Activated CD4-positive, alpha-beta T cell treated with anti-CD3 and anti-CD28 coated beads, Interleukin-2, amount 50 U/mL, for 4 hours (primary cell): Measurements from ENCODE around the gene ADCY4.
"Not testable (repeated sequence)": the region's sequence is repeated elsewhere in the genome, so short reads cannot be mapped to it uniquely, and the experiment has no call there.

Experiments
- DNase-seq, 2 experiments: peaks; one replicate each; pipeline ENCODE4 v3.0.0-alpha.2; 2020

ADCY4 gene

DNA sequence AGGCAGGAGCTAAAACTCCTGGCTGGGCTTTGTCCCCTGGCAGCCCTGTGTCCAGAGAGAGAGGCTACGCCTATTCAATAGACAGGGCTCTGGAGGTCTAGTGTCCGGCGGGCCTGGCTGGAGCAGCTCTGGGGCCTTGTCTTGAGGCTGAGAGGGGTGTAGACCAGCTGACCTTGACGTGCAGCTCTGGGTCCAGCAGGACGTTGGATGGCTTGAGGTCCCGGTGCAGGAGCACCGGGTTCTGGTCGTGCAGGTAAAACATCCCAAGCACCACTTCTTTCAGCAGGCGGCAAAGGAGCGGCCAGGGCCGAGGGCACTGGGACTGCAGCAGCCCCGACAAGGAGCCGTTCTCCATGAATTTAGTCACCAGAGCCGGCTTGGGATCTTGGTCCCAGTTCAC, 4.0 kb upstream of the ADCY4 start:
- no peak for DNase-seq

DNA sequence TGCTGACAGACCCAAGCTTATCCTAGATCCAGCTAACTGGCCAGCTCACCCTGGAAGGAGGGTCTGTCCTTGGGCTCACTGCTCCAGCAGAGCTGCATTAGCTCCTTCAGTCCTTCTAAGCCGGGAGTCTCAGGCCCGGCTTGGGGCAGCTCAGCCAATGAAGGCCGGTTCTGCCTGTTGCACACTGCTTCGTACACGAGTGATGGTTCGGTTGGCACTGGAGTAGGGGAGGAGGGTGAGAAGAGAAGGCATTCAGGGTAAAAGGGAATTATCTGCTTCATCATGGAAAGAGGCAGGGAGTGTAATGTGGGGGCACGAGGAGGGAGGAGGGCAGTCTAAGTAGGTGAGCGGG, 2.9 kb upstream of the ADCY4 start:
- DNase-seq, result no peak

DNA sequence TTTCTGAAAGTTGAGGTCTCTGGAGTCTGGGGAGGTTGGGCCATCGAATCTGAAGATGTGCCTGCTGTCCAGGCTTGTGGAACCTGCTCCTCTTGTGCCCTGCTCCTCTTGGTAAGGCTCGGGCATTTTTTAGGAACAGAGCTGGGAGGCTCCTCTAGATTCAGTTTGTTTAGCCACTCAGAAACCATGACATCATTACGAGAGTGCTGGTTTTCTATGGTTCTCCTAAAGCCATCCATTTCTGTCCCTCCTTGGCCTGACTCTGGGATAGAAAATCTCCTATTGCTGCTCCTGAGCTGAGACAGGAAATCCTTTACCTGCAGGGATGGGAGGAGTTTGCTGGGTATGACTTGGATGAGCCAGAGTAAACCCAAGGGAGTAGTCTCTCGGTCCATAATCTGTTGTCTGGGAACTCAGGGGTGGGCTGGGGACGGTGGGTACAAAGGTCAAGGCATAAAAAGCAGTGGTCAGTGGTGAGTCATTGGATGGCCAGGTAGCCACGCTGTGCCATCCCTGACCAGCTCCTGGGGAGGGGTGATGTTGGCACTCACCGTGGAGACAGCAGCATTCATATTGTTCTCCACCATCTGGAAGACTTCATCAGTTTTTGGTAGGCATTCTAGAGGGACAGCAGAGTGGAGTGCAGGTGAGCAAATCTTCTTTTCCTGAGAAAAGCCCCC, 2.4 kb upstream of the ADCY4 start:
- no peak for DNase-seq

DNA sequence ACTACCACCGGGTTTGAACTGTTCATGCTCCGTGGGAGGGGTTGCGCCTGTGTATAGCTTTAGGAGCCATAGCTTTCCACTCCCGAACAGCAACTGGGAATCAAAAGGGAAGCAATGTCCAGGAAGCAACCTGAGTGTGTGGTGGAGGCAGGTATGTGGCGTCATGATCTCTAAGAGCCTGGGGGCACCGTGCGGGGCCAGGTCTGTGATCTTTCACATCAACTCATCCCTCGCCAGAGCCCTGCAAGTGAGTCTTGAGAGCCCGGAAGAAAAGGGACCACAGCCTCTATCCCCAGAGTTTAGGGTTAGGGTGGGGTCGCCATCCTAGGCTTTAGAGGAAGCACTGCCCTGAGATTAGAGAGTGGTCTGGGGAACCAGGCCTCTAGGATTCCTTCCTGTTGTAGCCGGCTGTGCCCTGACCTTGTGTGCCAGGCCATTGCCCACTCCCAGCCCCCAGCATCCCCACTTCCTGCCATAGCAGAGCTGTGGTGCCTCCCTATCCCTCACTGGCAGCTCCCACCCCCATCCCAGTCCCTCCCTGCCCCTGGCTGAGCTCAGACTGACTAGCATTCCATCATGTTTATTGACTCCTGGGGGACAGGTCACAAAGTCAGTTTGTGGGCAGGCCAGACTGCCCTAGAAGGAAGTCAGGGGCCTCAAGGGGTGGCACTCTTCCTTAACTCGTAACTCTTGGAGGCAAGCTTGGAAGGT, 745 bp upstream of the ADCY4 start:
- DNase-seq, result no peak

DNA sequence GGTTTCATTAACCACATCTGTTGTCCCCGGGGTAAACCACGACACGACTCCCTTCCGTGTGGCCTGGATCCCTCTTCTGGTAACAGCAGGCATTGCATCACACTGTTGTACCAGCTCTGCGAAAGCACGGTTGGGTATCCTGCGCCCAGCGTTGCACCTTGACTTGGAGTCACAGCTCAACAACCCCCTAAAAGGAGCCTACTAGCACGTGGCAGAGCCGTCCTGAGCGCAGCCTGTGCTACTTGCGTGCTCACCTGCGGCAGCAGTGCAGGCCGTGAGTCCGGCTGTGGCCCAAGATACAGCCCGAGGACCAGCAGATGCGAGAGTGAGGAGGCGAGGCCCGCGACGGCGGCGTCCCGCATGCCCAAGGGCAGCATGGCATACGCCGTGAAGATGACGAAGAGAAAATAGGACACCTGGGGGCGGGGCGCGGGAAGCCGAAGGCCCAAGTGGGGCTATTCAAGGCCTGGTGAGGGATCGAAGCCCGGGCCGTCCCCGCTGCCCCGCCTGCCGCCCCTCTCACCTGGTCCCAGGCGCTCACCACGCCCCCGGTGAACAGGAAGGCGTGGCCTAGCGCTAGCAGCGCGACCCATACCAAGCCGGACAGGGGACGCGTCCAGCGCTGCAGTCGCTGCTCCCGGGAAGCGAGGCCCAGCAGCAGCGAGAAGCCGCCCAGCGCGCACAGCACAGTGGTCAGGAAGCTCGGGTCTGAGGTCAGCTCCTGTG, 2.4 kb downstream of the ADCY4 start:
- peak; percentile 85 for DNase-seq

DNA sequence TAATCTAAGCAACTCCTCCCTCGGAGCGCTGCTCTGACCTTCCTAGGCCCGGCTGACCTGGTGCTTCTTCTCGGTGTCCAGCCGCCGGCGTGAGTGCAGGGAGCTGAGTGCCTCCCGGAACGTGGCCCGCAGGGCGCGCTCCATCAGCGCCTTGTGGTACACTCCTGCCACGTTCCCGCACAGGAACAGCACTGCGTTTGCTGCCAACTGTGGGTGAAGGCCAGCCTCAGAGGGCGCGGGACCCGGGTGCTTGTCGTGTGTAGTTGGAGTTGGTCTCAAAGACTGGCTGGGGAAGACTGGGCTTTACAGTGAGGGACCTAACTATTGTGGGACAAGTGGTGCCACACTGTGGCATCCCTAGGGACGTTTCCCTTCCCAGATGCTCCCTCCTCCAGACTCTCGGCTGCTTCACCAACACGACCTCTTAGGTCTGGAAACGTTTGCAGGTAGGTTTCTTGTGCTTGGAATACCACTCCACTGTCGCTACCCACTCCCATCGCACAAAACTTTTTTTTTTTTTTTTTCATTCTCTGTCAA, 3.1 kb downstream of the ADCY4 start:
- no peak for DNase-seq

DNA sequence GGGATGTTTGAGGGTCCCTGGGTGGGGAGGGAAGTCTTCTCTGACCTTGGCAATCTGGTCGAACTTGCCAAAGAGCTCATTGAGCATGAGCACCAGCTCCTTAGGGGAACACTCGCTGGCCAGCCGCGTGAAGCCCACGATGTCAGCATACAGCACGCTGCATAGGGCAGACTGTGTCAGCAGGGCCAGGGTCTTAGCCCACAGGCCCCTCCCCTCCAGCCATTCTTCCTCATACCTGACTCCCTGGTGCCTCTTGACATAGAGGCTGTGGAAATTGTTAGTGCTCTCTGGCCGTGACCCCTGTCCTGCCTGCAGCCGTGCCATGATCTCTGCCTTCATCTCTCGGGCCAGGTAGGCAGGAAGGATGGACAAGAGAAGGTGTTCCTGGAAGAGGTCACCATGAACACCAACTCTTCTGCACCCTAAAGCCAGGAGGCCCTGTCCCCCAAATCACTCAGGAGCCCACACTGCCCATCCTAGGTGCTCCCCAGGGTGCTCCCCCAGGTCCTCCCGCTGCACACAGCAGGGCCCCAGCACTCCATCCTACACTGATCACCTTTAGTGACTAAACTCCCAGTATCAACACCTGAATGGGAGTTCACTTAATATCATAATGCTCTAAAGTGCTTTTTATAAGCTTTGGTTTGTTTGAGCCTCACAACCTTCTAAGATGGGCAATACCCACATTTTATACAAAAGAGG, 3.7 kb downstream of the ADCY4 start:
- DNase-seq, result no peak

DNA sequence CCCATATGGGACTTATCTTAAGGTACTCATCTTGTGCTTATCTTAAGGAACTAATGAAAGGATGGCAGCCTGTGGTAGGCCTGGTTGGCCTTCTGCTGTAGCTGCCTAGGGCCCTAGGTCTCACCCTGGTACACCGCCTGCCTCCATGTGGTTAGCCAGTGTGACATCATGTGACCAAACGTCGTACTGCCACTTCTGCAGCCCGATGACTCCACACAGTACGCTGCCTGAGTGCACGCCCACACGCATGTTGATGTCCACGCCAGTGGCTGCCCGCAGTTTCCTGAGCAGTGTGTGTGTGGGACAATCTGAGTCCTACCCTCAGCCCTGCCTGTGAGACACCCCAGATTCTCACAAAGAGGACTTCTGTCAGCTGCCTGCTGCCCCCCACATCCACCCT, 5.1 kb downstream of the ADCY4 start:
- DNase-seq, result peak in 1 of 2 experiments; percentile 27

DNA sequence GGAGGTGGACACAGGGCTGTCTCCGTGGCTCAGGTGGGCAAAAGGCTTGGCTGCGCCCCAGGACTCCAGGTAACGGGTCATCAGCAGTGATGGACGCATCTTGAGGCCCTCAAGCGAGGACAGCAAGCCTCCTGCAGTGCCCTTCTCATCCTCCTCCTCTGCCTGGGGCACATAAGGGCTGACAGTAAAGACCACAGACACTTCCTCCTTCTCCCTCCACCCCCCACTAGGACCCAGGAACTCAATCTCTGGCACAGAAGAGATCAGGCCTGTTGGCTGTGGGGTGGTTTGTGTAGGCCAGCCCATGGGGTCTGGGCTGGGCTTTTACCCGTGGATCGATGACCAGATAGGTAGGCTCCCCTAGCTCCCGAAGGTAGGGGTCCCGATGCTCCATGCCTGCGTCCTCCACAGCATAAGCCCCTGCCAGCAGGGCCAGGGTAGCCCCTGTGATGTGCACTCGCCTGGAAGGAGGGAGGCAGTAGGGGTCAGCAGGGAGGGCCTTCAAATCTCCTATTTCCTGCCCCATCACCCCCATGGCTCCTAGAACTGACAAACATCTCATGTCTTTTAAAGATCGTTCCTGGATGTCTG, 5.7 kb downstream of the ADCY4 start:
- DNase-seq, result no peak

DNA sequence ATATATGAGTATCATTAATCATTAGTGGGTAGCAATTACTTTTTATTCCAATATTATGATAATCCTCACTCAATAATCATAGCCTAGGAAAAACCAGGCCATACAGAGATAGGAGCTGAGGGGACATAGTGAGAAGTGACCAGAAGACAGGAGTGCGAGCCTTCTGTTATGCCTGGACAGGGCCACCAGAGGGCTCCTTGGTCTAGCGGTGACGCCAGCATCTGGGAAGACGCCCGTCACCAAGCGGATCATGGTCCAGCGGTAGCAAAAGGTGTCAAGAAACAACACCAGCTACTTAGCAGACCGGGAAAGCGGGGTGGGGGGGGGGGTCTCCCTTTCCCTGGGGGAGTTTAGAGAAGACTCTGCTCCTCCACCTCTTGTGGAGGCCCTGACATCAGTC, 7.0 kb downstream of the ADCY4 start:
- not testable (repeated sequence) for DNase-seq

DNA sequence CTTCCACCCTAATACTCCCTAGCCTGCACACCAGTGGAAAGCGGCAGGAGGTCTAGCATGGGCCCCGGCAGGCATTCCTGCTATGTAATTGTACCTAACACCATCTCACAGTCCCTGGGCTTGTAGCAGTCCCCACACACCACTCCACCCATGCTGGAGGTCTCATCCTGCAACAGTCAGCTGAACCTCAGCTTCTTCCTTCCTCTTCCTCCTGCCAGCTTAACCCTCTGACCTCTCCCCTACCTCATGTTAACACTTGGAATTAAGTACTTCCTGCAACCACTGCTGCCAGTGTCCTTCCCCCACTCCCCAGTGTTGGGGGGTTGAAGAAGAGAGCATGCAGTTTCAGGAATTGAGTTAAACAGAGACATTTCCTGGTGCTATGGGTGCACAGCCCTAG, 7.6 kb downstream of the ADCY4 start:
- no peak for DNase-seq

DNA sequence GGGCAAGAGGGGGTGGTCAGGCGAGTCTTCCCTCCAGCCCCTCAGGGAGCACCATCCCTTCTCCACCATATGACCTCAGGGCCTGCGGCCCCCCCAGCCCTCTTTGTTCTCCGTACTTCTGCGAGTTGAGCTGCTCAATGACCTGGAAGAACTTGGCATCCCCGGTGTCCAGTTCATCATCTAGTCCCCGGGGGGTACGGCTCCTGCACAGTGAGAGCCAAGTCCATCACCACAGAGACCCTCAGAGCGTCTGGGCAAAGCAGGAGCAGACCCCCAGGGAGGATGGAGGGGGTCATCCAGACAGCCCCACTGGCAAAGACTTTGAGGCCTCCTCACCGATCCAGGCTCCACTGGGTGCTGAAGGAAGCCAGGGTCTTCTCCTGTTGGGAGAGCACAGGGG, 8.9 kb downstream of the ADCY4 start:
- no peak for DNase-seq

DNA sequence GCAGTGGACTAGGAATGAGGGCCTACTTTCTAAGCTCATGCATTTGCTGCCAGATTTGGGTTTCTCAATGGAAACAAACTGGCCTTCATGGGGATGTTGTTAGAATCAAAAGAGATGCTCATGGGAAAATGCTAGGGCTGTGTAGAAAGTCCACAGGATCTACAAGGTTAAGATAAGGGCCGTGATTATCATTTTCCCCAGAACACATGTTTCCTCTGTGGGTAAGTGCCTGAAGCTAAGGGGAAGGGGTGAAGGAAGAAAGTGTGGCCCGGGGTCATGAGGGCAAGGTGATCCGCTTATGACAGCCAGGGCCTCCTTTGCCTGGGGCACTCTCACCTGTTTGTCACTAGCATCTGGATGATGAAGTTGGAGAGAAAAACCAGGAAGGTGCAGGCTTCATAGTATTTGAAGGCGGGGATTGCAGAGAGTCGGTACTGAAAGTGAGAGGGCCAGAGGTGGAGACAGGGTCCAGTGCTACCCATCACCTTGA, 9.8 kb downstream of the ADCY4 start:
- DNase-seq, result no peak

DNA sequence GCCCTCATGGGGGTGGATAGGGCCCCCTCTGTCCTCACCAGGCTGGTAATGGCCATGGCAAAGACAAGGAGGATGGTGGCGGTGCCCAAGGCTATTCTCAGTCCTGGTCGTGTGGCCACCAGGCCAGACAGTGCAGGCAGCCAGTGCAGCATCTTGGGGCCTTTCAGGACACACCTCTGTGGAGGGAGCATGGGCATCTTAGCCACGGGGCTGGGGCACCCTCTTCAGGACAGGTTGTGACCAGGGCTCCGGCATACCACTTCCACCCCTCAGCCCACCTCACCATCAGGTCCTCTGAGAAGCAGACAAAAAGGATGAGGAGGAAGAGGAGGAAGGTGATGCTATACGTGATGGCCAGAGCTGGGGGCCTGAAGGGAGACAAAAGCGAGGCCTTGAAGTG, 10.8 kb downstream of the ADCY4 start:
- DNase-seq, result no peak

DNA sequence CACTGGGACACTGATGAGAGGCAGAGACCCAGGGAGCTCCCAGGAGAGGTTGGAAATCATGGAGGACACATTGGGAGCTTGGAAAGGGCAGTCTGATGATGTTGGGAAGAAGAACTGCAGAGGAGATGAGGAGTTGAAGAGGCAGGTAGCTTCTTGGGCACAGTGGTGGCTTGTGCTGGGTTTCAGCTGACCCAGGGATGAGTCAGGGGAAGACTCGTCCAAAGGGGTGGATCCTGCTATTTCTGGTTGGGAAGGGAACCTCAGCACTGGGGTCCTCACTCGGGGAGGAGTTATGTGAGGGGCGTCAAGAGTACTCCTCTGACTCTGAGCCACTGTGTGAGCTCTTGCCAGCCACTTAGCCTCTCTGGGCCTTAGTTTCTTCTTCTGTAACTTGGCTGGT, 11.5 kb downstream of the ADCY4 start:
- DNase-seq, result no peak

DNA sequence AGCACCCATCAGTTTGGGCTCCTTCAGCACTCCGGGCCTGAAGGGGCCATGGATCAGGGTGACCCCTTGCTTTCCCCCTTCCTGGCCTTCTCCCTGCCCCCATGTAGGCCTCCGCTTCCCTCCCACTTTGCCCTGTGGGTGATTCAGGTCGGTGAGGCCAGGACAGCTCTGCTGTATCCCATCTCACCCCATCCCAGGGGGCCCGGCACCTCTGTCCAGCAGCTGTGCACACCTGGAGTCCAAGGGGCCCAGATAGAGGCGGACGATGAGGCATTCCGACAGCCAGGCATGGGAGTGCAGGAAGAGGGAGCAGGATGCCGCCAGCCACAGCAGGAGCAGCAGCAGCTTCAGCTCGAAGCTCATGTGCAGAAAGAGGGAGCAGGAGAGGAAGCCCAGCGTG, 12.2 kb downstream of the ADCY4 start:
- no peak for DNase-seq

DNA sequence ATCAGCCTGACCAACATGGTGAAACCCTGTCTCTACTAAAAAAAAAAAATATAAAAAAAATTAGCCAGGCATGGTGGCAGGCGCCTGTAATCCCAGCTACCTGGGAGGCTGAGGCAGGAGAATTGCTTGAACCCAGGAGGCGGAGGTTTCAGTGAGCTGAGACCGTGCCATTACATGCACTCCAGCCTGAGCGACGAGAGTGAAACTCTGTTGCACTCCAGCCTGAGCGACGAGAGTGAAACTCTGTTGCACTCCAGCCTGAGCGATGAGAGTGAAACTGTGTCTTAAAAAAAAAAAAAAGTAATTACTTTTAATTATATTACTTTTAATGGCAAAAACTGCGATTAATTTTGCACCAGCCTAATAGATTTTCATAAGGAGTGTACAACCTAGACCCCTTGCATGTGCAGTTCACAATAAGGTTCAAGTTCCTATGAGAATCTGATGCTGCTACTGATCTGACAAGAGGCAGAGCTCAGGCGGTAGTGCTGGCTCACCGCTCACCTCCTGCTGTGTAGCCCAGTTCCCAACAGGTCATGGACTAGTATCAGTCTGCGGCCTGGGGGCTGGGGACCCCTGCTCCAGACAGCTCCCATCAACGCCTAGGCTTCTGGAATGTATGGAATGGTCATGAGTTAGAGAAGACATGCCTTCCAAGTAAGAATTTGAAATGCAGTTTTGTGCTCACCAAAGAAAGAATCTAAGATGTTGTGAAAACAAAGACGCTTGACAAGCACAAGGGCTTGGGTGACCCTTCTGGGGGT, 13.5 kb downstream of the ADCY4 start:
- DNase-seq, result no peak

DNA sequence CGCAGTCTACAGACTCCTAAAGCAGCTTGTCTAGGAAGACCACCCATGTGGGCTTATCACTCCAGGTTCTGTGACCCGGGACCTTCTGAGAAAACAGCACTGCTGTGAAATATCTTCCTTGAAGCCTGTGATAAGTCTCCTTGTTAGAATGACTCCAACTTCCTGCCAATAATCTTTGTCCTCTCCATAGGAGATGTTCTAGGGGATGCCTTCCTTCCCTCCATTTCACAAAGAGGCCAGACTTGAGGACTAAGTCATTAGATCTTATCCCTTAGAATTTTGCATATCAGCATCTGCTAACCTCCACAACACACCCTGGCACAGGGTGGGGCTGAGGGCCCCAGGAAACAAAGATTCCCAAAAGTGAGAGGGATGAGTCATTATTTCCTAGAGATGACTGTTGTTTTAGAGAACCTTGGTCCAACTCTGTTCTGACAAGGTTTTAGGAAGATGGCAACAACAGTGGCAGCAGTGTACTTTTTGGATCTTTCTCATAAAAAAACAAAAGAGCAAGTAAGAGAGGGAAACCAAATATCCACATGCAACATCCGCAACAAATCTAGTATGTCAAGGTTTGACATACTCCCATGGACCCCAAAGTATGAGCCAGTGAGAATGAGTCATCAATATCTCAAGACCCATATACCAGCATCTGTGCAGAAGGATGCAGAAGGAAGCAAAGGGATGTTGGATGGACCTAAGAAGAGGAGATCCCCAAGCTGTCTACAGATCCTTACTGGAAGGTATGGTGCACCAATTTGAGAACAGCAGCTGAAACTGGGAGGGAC, 17.5 kb downstream of the ADCY4 start:
- no peak for DNase-seq

DNA sequence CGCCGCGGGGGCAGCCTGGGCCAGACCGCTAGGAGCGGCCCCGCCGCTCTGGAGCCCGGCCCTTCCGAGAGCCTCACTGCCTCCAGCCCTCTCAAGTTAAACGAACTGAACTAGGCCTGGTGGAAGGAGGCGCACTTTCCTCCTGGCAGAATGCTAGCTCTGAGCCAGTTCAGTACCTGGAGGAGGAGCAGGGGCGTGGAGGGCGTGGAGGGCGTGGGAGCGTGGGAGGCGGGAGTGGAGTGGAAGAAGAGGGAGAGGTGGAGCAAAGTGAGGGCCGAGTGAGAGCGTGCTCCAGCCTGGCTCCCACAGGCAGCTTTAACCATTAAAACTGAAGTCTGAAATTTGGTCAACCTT, 18.3 kb downstream of the ADCY4 start:
- DNase-seq, result no peak

DNA sequence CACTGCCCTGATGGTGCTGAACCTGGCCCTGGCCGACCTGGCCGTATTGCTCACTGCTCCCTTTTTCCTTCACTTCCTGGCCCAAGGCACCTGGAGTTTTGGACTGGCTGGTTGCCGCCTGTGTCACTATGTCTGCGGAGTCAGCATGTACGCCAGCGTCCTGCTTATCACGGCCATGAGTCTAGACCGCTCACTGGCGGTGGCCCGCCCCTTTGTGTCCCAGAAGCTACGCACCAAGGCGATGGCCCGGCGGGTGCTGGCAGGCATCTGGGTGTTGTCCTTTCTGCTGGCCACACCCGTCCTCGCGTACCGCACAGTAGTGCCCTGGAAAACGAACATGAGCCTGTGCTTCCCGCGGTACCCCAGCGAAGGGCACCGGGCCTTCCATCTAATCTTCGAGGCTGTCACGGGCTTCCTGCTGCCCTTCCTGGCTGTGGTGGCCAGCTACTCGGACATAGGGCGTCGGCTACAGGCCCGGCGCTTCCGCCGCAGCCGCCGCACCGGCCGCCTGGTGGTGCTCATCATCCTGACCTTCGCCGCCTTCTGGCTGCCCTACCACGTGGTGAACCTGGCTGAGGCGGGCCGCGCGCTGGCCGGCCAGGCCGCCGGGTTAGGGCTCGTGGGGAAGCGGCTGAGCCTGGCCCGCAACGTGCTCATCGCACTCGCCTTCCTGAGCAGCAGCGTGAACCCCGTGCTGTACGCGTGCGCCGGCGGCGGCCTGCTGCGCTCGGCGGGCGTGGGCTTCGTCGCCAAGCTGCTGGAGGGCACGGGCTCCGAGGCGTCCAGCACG, 18.9 kb downstream of the ADCY4 start:
- no peak for DNase-seq
